ENCODE measurements around the gene KNDC1.

DNA sequence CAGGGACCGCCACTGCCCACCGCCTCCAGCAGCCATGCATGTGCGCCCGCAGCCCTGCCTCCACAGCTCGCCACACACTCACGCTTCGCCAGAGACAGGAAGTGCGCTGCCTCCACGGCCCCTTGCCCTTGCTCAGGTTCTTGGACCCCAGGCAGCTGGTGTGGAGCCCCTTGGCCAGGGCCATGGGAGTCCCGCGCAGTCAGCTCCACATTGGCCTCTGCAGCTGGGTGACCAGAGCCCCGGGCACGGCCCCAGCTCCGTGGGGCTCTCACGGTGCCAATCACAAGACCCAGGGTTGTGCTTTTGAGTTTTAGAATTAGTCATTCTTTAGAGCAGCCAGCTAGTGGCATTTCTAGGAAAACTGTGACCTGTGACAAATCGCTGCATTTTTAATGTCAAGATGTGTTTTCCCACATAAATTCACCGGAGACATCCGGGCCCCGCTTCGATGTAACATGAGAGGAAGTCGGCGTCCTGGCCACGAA lies 65.7 kb downstream of the KNDC1 start:
- TF ChIP-seq, protein P1, sequence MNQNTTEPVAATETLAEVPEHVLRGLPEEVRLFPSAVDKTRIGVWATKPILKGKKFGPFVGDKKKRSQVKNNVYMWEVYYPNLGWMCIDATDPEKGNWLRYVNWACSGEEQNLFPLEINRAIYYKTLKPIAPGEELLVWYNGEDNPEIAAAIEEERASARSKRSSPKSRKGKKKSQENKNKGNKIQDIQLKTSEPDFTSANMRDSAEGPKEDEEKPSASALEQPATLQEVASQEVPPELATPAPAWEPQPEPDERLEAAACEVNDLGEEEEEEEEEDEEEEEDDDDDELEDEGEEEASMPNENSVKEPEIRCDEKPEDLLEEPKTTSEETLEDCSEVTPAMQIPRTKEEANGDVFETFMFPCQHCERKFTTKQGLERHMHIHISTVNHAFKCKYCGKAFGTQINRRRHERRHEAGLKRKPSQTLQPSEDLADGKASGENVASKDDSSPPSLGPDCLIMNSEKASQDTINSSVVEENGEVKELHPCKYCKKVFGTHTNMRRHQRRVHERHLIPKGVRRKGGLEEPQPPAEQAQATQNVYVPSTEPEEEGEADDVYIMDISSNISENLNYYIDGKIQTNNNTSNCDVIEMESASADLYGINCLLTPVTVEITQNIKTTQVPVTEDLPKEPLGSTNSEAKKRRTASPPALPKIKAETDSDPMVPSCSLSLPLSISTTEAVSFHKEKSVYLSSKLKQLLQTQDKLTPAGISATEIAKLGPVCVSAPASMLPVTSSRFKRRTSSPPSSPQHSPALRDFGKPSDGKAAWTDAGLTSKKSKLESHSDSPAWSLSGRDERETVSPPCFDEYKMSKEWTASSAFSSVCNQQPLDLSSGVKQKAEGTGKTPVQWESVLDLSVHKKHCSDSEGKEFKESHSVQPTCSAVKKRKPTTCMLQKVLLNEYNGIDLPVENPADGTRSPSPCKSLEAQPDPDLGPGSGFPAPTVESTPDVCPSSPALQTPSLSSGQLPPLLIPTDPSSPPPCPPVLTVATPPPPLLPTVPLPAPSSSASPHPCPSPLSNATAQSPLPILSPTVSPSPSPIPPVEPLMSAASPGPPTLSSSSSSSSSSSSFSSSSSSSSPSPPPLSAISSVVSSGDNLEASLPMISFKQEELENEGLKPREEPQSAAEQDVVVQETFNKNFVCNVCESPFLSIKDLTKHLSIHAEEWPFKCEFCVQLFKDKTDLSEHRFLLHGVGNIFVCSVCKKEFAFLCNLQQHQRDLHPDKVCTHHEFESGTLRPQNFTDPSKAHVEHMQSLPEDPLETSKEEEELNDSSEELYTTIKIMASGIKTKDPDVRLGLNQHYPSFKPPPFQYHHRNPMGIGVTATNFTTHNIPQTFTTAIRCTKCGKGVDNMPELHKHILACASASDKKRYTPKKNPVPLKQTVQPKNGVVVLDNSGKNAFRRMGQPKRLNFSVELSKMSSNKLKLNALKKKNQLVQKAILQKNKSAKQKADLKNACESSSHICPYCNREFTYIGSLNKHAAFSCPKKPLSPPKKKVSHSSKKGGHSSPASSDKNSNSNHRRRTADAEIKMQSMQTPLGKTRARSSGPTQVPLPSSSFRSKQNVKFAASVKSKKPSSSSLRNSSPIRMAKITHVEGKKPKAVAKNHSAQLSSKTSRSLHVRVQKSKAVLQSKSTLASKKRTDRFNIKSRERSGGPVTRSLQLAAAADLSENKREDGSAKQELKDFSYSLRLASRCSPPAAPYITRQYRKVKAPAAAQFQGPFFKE (tag by site-specific recombination; IDR thresholded peaks at IDR 0.05; ENCODE audit: borderline replicate concordance), result no peak
- TF ChIP-seq CTCF (tag by site-specific recombination; IDR thresholded peaks at IDR 0.05), result no peak
- TF ChIP-seq ZNF311 (tag by site-specific recombination; IDR thresholded peaks at IDR 0.05; ENCODE audit: borderline replicate concordance), result no peak
- TF ChIP-seq, protein P2, sequence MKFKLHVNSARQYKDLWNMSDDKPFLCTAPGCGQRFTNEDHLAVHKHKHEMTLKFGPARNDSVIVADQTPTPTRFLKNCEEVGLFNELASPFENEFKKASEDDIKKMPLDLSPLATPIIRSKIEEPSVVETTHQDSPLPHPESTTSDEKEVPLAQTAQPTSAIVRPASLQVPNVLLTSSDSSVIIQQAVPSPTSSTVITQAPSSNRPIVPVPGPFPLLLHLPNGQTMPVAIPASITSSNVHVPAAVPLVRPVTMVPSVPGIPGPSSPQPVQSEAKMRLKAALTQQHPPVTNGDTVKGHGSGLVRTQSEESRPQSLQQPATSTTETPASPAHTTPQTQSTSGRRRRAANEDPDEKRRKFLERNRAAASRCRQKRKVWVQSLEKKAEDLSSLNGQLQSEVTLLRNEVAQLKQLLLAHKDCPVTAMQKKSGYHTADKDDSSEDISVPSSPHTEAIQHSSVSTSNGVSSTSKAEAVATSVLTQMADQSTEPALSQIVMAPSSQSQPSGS (tag by site-specific recombination; IDR thresholded peaks at IDR 0.05; ENCODE audit: low read depth), result no peak
